Measurements from ENCODE around the gene FLT4. TPM values are rescaled to one million over a fixed set of nuclear protein-coding genes. Genes with fewer than 3 reads are reported as not detected.

Gene FLT4
- total and polyA plus RNA-seq, 4 donors, result 2.0 to 19.9 (median 7.6) TPM

GRCh38 chr5:180630426-180630825, 19.0 kb downstream of the FLT4 start:
- H3K27me3 ChIP-seq (ENCODE audit: control insufficient read depth in 4 of 4, insufficient read depth in 4 of 4, low read length in 3 of 4), result no peaks in the 10 kb centered on the region

DNA sequence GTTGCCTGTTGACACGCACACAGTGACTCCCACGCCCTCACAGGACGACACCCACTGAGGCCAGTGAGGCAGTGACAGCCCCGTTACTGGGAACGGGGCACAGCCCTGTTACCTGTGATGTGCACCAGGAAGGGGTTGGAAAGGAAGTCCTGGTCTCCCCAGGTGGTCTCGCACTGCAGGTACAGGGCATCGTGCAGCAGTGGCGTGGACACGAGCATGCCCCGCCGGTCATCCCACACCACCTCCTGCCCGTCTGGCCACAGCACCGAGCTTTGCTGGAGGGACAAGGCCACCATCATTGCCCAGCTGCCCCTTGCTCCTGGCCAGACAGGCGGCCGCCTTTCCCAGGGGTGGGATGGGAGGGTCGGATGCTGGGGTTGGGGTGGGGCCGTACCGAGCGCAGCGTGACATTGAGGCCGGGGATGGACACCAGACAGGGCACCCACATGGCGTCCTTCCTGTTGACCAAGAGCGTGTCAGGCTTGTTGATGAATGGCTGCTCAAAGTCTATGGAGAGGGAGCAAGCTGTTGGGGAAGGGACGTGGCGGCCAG, 19.5 kb downstream of the FLT4 start:
- no peaks in the 10 kb centered on the region for H3K9me3 ChIP-seq (ENCODE audit: control insufficient read depth in 4 of 4, low read length in 3 of 4)
- no peak for DNase-seq (ENCODE audit: low spot score)
- TF ChIP-seq RXRA (IDR thresholded peaks at IDR 0.05) (no peak), YY1 (IDR thresholded peaks at IDR 0.05) (no peak), HNF4G (IDR thresholded peaks at IDR 0.05) (no peak), GABPA (IDR thresholded peaks at IDR 0.05 in 1 of 2, conservative IDR thresholded peaks at IDR 0.05 in 1 of 2) (no peak), RAD21 (IDR thresholded peaks at IDR 0.05) (no peak), TAF1 (conservative IDR thresholded peaks at IDR 0.05) (no peak), JUND (IDR thresholded peaks at IDR 0.05) (no peak), EGR1 (IDR thresholded peaks at IDR 0.05; ENCODE audit: low read depth in 2 of 2) (no peak), NR2F2 (IDR thresholded peaks at IDR 0.05) (no peak), HNF4A (conservative IDR thresholded peaks at IDR 0.05) (no peak), SP1 (IDR thresholded peaks at IDR 0.05) (no peak), FOXA1 (IDR thresholded peaks at IDR 0.05) (no peak), FOXA2 (IDR thresholded peaks at IDR 0.05) (no peak)
- TF ChIP-seq, protein P1, sequence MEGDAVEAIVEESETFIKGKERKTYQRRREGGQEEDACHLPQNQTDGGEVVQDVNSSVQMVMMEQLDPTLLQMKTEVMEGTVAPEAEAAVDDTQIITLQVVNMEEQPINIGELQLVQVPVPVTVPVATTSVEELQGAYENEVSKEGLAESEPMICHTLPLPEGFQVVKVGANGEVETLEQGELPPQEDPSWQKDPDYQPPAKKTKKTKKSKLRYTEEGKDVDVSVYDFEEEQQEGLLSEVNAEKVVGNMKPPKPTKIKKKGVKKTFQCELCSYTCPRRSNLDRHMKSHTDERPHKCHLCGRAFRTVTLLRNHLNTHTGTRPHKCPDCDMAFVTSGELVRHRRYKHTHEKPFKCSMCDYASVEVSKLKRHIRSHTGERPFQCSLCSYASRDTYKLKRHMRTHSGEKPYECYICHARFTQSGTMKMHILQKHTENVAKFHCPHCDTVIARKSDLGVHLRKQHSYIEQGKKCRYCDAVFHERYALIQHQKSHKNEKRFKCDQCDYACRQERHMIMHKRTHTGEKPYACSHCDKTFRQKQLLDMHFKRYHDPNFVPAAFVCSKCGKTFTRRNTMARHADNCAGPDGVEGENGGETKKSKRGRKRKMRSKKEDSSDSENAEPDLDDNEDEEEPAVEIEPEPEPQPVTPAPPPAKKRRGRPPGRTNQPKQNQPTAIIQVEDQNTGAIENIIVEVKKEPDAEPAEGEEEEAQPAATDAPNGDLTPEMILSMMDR (IDR thresholded peaks at IDR 0.05; ENCODE audit: low read depth, low read length, missing input control), result no peak
- TF ChIP-seq, protein P2, sequence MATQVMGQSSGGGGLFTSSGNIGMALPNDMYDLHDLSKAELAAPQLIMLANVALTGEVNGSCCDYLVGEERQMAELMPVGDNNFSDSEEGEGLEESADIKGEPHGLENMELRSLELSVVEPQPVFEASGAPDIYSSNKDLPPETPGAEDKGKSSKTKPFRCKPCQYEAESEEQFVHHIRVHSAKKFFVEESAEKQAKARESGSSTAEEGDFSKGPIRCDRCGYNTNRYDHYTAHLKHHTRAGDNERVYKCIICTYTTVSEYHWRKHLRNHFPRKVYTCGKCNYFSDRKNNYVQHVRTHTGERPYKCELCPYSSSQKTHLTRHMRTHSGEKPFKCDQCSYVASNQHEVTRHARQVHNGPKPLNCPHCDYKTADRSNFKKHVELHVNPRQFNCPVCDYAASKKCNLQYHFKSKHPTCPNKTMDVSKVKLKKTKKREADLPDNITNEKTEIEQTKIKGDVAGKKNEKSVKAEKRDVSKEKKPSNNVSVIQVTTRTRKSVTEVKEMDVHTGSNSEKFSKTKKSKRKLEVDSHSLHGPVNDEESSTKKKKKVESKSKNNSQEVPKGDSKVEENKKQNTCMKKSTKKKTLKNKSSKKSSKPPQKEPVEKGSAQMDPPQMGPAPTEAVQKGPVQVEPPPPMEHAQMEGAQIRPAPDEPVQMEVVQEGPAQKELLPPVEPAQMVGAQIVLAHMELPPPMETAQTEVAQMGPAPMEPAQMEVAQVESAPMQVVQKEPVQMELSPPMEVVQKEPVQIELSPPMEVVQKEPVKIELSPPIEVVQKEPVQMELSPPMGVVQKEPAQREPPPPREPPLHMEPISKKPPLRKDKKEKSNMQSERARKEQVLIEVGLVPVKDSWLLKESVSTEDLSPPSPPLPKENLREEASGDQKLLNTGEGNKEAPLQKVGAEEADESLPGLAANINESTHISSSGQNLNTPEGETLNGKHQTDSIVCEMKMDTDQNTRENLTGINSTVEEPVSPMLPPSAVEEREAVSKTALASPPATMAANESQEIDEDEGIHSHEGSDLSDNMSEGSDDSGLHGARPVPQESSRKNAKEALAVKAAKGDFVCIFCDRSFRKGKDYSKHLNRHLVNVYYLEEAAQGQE (IDR thresholded peaks at IDR 0.05), result no peak
- TF ChIP-seq, protein P3, sequence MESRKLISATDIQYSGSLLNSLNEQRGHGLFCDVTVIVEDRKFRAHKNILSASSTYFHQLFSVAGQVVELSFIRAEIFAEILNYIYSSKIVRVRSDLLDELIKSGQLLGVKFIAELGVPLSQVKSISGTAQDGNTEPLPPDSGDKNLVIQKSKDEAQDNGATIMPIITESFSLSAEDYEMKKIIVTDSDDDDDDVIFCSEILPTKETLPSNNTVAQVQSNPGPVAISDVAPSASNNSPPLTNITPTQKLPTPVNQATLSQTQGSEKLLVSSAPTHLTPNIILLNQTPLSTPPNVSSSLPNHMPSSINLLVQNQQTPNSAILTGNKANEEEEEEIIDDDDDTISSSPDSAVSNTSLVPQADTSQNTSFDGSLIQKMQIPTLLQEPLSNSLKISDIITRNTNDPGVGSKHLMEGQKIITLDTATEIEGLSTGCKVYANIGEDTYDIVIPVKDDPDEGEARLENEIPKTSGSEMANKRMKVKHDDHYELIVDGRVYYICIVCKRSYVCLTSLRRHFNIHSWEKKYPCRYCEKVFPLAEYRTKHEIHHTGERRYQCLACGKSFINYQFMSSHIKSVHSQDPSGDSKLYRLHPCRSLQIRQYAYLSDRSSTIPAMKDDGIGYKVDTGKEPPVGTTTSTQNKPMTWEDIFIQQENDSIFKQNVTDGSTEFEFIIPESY (IDR thresholded peaks at IDR 0.05), result no peak
- TF ChIP-seq, protein P4, sequence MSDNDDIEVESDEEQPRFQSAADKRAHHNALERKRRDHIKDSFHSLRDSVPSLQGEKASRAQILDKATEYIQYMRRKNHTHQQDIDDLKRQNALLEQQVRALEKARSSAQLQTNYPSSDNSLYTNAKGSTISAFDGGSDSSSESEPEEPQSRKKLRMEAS (IDR thresholded peaks at IDR 0.05), result no peak
- TF ChIP-seq, protein P5, sequence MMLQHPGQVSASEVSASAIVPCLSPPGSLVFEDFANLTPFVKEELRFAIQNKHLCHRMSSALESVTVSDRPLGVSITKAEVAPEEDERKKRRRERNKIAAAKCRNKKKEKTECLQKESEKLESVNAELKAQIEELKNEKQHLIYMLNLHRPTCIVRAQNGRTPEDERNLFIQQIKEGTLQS (IDR thresholded peaks at IDR 0.05), result no peak
- no peak overlapping the region for H3K27ac ChIP-seq (ENCODE audit: low read depth in 1 of 2, low read length in 2 of 2)
- no peak overlapping the region for H3K9ac ChIP-seq (ENCODE audit: low read depth in 1 of 2, low read length in 2 of 2)
- no peak overlapping the region for H3K4me3 ChIP-seq (ENCODE audit: low read depth in 1 of 3, low read length in 3 of 3)
- WGBS, result 88% methylated on average over 25 of the region's 25 CpGs
- H3K36me3 ChIP-seq (ENCODE audit: control insufficient read depth in 4 of 4, insufficient read depth in 3 of 4, low read depth in 1 of 4, low read length in 3 of 4), result no peaks in the 10 kb centered on the region
- no peaks in the 10 kb centered on the region for H3K27me3 ChIP-seq (ENCODE audit: control insufficient read depth in 4 of 4, insufficient read depth in 4 of 4, low read length in 3 of 4)
- H3K4me1 ChIP-seq (ENCODE audit: control insufficient read depth in 4 of 4, insufficient read depth in 4 of 4, low read length in 3 of 4), result no peaks in the 10 kb centered on the region

More at GRCh38 chr5:180630426-180630825, 19.0 kb downstream of the FLT4 start:
- no peaks in the 10 kb centered on the region for H3K4me1 ChIP-seq (ENCODE audit: control insufficient read depth in 4 of 4, insufficient read depth in 4 of 4, low read length in 3 of 4)
- DNase-seq (ENCODE audit: low spot score), result no peak
- H3K4me3 ChIP-seq (ENCODE audit: low read depth in 1 of 3, low read length in 3 of 3), result no peak overlapping the region
- H3K27ac ChIP-seq (ENCODE audit: low read depth in 1 of 2, low read length in 2 of 2), result no peak overlapping the region
- H3K36me3 ChIP-seq (ENCODE audit: control insufficient read depth in 4 of 4, insufficient read depth in 3 of 4, low read depth in 1 of 4, low read length in 3 of 4), result no peaks in the 10 kb centered on the region
- H3K9ac ChIP-seq (ENCODE audit: low read depth in 1 of 2, low read length in 2 of 2), result no peak overlapping the region
- 91% methylated on average over 22 of the region's 22 CpGs for WGBS
- H3K9me3 ChIP-seq (ENCODE audit: control insufficient read depth in 4 of 4, low read length in 3 of 4), result no peaks in the 10 kb centered on the region
- TF ChIP-seq HNF4G (IDR thresholded peaks at IDR 0.05), result no peak

Data from liver (tissue), 9 donors.